Esophagus squamous epithelium (tissue), 4 donors: Measurements from ENCODE around the gene ST3GAL3.

Experiments
- CTCF ChIP-seq, 6 experiments: fragments of 450-650 bp in 4 of 6; fragments of 200-600 bp in 2 of 6; sonication (generic) in 2 of 6; IDR thresholded peaks; one replicate each; pipeline ENCODE4 v1.5.1; 2016 to 2019; ENCODE audit warnings: antibody characterized with exemption in 6 of 6, mild to moderate bottlenecking in 4 of 6, moderate library complexity in 4 of 6
- POLR2A ChIP-seq, 4 donors: fragments of 450-650 bp; IDR thresholded peaks; one replicate each; pipeline ENCODE4 v1.6.1; 2017; ENCODE audit warnings: antibody characterized with exemption in 4 of 4, mild to moderate bottlenecking in 4 of 4, moderate library complexity in 3 of 4

- TF ChIP-seq POLR2A (IDR thresholded peaks at IDR 0.05) (no peak), CTCF (IDR thresholded peaks at IDR 0.05) (no peak)
Observed at GRCh38 chr1:43747736-43748135, 40.4 kb downstream of the ST3GAL3 start.
